D721Med (cell line): ENCODE measurements around the gene DTHD1.

ENCODE experiments used
- DNase-seq: peaks from one replicate; pipeline ENCODE4 v3.0.0; 2011; ENCODE audit warnings: low spot score; ENCODE audit not compliant: insufficient read length
- FAIRE-seq: peaks from 2 replicates; lab custom pipeline; 2011; peaks lifted over from hg19 to GRCh38; lab: Jason Lieb, UNC
- CTCF ChIP-seq: IDR thresholded peaks from 2 replicates; pipeline ENCODE4 v1.5.1; 2012; ENCODE audit warnings: mild to moderate bottlenecking, control low read depth; ENCODE audit not compliant: insufficient read depth; ENCODE audit errors: missing control alignments

Gene DTHD1

DNA sequence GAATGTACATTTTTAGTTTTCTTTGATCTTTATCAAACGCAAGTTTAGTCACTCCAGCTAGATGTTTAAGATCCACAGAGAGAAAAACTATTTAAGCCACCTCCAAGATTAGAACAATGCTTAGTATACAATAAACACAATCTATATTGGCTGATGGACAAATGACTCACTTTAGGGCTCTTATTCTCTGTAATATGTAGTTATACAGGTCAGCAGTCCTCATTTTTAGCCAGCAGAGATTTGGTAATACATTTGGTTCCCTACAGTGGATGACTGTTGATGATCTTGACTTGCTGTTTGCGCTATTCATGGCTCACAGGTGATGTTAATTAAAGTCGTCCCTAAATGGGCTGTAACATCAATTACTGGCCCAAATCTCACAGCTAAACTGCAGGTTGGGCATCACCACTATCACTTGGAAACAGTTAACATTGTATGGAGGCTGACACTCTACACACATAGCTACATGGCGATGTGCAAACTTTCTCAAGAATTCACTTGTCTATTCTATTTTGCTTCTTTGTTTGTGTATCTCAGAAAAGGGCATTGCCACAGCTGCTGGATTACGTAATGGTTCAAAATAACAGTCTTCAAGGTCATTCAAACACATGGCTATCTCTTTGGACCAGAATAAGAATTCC lies 11.8 kb upstream of the DTHD1 start:
- no peak for TF ChIP-seq CTCF
- FAIRE-seq = no peak
- no peak for DNase-seq

GRCh38 chr4:36273276-36273675 lies 8.1 kb upstream of the DTHD1 start:
- FAIRE-seq = no peak
- DNase-seq = no peak
- no peak for TF ChIP-seq CTCF

- FAIRE-seq = no peak
- TF ChIP-seq CTCF = no peak
Measured at GRCh38 chr4:36274158-36274557, 7.3 kb upstream of the DTHD1 start.

DNA sequence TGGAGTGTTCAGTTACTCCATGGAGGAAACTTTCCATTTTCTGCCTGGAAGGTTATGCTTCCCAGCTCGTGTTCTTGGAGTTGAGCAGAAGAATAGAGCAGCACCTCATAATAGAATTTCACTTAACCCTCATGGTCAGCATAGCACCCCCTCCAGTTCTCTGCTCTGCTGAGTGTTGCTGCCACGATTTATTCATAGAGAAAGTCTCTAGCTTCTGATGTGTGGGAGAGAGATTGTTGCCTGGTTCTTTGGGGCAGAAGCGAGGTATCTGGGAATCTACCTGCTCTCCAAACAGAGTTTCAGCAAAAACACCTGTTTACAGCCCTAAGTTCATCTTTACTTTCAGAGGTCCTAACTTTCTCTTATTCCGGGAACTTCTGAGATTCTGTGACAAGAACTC lies 3.9 kb upstream of the DTHD1 start:
- DNase-seq (no peak), FAIRE-seq (no peak)
- TF ChIP-seq CTCF = no peak

More at GRCh38 chr4:36274158-36274557, 7.3 kb upstream of the DTHD1 start:
- no peak for DNase-seq

DNA sequence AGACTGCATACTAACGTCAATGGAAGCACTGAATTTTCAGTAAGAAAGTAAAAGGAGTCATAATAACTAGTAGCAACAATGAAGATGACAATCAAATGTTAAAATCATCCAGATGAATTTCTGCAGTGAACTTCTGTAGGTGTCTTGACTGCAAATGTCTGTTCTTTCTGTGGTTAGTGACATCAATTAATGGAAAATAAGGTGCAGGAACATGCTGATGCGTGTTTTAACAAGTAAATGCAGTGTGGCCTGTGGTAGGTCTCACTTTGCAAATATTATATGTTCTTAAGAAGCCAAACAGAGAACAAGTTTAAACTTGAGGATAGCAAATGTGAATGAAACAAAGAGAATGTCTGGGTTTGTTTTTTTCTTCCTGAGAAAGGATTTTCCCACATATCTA lies 2.6 kb upstream of the DTHD1 start:
- FAIRE-seq (no peak), DNase-seq (no peak)
- TF ChIP-seq CTCF = no peak

DNA sequence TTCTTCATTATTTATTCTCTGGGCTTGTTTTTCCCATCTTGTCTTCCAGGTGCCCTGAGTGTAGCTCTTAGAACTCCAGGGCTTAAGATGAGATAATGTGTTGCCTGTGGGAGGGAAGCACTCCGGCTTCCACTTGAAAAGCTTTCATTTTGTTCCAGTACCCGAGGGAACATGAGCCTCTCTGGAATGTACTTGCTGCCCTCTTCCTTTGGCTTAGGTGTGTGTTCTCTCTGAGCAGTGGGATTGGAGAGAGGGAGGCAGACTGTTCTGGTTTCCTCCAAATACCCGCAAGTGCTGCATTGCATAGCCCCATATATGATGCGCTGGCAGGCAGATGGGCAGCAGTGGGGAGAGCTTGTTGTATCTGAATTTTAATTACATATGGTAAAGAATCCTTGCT lies 861 bp upstream of the DTHD1 start:
- DNase-seq (no peak), FAIRE-seq (no peak)
- TF ChIP-seq CTCF = no peak

DNA sequence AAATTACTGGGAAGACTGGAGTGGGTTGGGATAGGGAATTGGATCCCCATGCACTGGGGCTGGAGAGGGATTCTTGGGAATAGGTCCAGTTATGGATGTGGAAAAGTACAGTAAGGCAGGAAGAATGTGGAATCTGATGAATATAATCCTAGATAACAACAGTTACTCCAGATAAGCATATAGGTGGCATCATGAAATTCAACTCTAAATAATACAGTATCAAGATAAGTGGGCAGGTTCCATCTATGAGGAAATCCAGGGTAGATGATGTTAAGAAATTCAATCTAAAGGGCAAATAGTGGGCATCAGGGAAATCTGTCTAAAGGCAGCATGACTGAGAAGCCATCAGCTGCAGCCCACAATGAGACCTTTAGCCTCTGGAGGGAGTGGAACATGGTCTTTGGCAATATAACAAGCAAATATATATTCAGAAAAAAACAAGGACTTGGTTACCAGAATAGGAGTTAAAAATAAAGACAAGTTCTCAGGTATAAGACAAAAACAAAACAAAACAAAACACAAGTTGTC lies 1.2 kb downstream of the DTHD1 start:
- FAIRE-seq (no peak), DNase-seq (no peak)
- no peak for TF ChIP-seq CTCF
